ENCODE data around the gene HIF1AN.

DNA sequence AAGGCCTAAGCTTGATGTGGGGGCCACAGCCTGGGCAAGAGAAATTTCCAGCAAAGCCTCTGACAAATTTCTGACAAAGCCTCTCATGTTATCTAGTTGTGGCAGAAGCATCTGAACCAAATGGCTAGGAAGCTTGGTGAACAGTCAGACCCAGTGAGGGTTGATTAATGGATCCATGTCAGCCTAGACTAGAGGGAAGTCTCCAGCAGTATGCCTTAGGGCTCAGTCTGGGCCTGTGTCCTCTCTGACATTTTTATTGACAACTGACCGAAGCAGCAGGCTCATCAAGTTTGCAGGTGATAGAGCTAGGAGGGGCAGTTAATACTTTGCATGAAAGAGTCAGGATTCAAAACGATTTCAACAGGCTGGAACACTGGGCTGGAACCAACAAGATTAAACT is 25.3 kb downstream of the HIF1AN start:
- TF ChIP-seq, protein P1, sequence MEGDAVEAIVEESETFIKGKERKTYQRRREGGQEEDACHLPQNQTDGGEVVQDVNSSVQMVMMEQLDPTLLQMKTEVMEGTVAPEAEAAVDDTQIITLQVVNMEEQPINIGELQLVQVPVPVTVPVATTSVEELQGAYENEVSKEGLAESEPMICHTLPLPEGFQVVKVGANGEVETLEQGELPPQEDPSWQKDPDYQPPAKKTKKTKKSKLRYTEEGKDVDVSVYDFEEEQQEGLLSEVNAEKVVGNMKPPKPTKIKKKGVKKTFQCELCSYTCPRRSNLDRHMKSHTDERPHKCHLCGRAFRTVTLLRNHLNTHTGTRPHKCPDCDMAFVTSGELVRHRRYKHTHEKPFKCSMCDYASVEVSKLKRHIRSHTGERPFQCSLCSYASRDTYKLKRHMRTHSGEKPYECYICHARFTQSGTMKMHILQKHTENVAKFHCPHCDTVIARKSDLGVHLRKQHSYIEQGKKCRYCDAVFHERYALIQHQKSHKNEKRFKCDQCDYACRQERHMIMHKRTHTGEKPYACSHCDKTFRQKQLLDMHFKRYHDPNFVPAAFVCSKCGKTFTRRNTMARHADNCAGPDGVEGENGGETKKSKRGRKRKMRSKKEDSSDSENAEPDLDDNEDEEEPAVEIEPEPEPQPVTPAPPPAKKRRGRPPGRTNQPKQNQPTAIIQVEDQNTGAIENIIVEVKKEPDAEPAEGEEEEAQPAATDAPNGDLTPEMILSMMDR (IDR thresholded peaks at IDR 0.05): no peak
- TF ChIP-seq, protein P2, sequence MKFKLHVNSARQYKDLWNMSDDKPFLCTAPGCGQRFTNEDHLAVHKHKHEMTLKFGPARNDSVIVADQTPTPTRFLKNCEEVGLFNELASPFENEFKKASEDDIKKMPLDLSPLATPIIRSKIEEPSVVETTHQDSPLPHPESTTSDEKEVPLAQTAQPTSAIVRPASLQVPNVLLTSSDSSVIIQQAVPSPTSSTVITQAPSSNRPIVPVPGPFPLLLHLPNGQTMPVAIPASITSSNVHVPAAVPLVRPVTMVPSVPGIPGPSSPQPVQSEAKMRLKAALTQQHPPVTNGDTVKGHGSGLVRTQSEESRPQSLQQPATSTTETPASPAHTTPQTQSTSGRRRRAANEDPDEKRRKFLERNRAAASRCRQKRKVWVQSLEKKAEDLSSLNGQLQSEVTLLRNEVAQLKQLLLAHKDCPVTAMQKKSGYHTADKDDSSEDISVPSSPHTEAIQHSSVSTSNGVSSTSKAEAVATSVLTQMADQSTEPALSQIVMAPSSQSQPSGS (CRISPR knock-in tag; IDR thresholded peaks at IDR 0.05; ENCODE audit: borderline replicate concordance, low read depth): no peak
- TF ChIP-seq CBFB (CRISPR knock-in tag; IDR thresholded peaks at IDR 0.05; ENCODE audit: low read depth) (no peak), CREB1 (CRISPR knock-in tag; IDR thresholded peaks at IDR 0.05) (no peak), SMAD3 (CRISPR knock-in tag; IDR thresholded peaks at IDR 0.05; ENCODE audit: borderline replicate concordance) (no peak)
